ENCODE measurements around the gene PPARG.

PPARG gene

DNA sequence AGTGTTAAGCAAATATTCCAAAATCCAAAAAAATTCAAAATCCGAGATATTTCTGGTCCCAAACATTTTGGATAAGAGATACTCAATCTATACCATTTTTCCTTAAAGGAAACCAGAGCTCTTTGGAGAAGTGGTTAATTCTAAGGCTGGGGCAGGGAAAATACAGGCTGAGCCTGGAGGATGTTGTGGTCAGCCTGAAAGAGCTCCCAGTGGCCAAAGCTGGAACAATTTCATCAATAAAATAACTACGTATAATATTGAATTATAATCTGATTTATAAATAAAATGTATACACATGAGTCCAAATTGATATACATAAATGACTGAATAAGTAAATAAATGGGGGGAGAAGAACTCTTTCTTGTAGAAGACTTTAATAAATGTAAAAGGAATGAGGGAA, 24.6 kb downstream of the PPARG start:
- no peak for DNase-seq

DNA sequence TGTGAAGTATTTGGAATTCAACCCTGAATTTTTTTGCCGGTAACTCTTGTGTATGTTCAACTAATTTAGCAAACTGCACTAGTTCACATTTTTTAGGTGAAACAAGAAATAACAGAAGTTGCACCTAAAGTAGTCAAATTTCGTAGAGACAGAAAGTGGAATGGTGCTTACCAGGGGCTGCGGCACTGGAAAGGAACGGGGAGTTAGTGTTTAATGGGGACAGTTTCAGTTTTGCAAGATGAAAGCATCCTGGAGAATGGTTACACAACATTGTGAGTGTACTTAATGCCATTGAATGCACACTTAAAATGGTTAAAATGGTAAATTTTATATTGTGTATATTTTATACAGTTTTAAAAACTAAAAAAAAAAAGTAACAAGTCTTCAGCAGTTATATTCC, 27.4 kb downstream of the PPARG start:
- no peak for DNase-seq

DNA sequence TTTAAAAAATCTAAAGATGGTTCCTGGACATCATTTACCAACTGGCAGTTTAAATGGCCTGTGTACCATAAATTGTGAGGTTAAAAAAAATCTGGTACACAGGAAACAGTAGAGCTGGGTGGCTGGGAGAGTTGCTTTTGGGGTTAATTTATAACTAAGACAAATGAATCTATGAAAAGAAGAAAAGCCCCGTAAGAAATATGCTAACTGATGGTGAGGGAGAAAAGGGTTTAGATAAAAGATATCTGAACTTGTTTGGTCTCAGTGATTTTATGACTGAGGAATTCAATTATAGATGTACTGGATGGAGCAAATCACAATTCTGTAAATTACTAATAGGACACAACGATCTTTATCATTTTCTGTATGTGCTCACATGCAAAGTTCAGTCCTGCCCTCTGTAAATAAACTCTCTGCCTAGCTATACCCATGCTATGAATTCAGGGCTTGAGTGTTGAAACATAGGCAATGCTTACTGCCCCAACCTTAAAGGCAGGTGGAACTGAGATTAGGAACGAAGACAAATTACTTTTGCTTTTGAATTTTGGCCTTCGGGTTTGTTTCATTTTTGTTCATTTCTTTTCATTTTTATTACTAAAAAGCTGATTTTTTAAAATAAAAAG, 28.0 kb downstream of the PPARG start:
- DNase-seq = no peak

- no peak for DNase-seq
Observed at GRCh38 chr3:12317914-12318313, 29.0 kb downstream of the PPARG start.

- DNase-seq = no peak
Observed at GRCh38 chr3:12318758-12319621, 30.1 kb downstream of the PPARG start.

GRCh38 chr3:12321015-12321414, 32.1 kb downstream of the PPARG start:
- DNase-seq = no peak

DNA sequence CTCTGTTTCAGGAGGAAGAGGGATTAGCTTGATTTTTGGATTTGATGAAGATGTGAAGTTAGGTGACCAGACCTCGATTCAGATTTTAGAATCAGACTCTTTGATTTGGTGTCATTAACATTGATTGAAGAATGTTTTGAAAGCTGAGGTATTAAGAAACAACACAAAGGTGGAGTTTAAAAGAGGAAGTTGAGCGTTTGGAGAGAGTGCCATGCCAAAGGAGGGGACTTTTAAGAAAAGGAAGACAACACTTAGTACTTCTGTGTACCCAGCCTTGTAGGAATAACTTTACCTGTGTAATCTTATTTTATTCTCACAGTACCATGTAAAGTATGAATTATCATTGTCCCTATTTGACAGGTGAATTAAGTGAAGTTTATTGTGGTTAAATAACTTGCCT, 34.4 kb downstream of the PPARG start:
- no peak for DNase-seq

DNA sequence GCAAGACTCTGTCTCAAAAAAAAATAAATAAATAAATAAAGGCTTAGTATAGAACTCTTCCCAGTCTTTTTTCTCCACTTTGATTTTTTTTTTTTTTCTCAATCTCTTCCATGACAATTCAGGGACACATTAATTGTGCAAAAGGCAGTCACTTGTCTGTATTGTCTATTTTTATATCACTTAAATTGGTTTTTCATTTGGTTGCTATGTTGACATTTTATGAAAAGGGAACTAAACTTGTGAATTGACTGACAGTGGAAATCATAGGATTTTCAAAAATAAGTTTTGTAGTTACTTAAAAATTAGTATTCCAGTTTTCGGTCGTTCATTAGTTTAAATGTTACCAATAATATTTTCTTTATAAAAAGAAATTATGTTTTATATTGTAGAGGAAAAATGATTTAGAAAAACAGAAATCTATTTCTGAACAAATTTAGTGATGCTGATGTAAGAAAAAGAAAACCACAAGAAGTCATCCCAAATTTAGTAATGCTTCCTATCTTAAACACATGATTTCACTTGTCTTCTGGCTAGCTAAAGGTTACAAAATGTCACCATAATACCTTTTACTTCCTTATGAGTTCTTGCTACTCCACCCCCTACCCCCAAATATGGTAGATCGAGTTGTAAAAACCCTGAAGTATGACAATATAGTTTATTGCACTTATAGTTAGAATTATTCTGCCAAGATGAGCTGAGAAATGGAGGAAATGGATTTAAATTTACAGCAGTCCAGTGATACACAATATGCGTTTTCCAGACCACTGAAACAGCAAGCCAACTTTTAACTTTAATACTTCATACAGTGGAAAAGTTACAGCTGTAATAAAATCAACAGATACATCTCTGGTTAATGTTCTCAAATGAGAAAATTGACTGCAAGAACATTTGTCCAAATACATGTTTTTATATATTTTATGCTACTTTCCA, 37.0 kb downstream of the PPARG start:
- no peak for DNase-seq

DNA sequence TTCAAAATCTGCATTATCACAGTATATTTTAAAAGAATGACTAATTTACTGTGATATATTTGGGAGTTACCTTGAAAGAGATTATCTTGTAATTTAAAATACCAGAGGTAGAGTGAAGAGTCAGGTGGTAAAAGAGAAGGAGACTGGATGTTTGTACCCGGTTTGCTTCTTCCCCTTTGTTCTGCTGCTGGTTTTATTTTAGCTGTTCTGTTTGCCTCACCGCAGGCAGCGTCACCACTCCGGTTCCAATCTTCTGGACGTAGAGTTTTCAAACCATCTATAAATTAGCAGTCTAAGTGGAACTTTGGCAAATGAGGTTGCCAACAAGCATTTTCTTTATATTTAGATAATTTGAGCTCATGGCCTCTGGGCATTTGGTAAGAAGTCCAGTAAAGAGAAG, 38.2 kb downstream of the PPARG start:
- no peak for DNase-seq

DNA sequence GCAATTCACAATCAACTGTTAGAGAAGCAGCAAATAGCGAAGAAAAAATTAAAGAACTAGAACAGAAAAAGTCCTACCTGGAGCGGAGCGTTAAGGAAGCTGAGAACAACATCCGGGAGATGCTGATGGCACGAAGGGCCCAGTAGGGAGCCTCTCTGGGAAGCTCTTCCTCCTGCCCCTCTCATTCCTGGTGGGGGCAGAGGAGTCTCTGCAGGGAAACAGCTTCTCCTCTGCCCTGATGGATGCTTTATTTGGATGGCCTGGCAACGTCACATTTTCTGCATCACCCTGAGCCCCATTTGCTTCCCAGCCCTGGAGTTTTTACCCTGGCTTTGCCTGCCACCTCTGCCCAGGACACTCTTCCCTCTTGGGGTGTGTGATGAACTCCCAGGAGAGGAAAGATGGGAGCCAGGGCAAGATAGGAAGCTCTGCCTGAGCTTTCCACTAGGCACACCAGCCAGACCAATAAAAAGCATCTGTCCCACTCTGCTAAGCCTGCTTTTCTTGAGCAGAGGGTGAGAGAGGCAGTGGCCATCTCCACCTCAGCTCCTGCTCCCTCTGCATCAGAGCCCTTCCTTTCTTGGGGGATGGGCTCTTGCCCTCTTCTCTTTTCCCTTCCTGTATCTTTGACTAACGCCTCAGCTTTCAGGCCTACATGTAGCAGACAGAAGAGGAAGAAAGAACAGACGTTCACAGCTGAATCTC, 39.4 kb downstream of the PPARG start:
- DNase-seq = no peak

DNA sequence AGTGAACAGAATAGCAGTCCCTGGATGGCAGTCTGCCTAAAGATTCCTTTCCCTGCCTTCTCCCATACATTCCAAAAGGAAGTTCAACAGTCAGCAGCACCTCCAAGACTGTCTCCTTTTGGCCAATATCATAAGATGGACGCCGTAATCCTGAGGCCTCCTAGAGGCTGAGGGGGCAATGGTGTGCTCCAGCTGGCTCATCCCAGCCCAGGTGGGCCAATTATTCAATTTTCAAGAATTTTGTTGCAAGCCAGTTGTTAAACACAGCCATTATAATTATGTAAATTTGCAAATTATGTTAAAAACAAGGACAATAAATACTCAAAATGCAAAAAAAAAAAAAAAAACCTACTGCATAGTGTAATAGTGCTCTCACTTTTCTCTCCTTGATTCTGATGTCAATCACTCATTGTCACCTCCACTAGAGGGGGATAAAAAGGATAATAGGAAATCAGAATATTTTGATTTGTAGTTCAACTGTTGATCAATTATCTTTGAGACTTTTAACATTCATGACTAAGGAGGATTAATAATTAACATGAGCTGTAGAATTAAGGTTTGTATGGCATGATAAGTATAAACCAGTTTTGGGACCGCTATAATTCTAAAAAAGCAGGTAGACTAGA, 40.1 kb downstream of the PPARG start:
- DNase-seq = no peak

GRCh38 chr3:12334786-12335185, 45.9 kb downstream of the PPARG start:
- no peak for DNase-seq

- DNase-seq = no peak
Observed at GRCh38 chr3:12335421-12335820, 46.6 kb downstream of the PPARG start.

DNA sequence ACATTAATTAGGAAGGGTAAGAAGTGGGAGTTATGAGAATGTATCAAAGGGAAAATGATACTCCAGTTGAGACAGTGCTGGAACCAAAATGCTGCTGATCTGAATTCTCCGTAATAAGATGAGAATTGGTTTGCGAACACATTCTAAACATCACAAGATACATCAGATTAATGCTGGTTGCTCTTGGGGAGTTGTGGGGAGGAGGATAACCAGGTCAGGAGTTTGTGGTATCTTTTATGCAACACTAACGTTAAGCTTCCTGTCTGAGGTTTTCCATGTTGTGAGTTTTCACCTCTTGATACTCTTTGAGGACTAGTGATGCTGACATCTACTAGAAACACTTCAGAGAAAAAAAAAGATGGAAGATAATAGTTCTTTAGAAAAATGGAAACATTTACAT, 47.2 kb downstream of the PPARG start:
- no peak for DNase-seq

GRCh38 chr3:12338595-12339546, 50.0 kb downstream of the PPARG start:
- no peak for DNase-seq

DNA sequence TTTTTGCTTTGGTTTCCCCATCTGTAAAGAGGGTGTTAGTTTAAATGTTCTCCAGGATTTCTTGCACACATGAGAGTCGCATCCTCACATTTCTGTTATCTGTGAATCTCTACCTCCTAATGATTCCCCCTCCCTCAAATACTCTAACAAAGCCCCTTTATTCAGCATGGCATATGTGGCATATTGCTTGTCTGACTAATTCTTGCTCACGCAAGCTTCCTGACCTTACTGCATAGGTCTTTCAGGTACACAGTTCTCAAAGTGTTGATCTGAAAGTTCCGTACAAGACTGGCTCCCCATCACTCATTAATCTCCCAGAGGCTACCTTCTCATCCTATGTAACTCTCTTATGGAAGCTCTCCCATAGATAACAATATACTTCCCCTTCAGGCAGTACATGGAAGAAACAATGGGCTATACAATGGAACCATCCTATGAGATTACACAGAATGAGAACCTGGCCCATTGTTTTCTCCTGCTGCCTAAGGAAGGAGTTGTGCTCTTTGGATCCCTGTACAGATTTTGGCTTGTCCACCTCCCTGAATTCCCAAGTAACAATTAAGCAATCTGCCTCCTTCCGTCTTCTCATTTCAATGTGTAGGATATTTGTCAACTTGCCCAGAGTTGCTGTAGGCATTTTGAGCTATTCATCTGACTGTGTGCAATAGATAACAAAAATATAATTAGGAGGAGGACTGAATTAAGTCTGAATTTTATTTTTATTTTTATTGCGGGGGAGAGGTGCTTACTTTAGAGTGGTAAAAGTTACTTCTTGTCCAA, 51.0 kb downstream of the PPARG start:
- DNase-seq = no peak

DNA sequence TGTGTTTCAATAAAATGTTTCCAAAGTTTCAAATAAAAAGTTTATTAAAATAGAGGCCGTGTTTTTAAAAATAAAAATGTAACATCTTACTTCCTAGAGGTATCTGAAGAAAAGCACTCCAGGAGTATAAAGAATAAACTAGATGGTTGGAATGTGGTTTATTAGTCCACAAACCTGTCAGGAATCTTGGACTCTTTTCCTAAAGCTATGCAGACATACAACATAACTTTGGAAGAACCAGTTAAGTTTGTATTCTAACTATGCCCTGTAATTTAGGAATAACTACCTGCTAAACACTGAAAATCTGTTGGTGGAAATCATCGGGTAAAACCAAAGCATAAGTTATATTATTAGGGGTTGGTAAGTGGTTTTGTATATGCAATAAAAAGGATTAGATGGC, 51.6 kb downstream of the PPARG start:
- DNase-seq = no peak

GRCh38 chr3:12342151-12342550, 53.3 kb downstream of the PPARG start:
- no peak for DNase-seq

DNA sequence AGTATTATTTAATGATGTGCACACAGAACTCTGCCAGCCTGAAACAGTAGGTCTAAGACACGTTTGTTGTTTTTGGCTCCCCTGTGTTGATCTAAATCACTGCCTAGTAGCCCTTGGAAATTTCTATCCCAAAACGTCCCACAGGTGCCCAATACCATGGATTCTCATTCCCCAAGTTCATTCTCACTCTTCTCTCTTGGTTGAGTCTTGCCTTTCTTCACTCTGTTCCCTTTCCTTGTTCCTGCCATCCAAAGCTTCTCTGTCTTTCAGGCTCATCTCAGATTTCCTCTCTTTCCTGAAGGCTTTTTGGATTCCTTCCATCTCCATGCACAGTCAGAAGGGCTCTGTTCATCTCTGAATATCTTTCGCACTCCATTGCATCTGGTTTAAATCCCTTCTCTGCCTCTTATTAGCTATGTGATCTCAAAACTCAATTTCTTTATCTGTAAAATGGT, 54.2 kb downstream of the PPARG start:
- no peak for DNase-seq

GRCh38 chr3:12345141-12345561, 56.3 kb downstream of the PPARG start:
- DNase-seq = no peak

Data from NCI-H2029 treated with DMSO at 0.1 percent for 48 hours (cell line).